GM12874 (cell line): ENCODE results near the gene SHMT2.
A peak's percentile ranks its signal among the peaks of the same experiment; 100 is the strongest.

Experiments used
- TF ChIP-seq, protein P1 (sequence below): IDR thresholded peaks from 2 replicates; pipeline ENCODE4 v1.5.1; 2011; ENCODE audit warnings: low read depth, mild to moderate bottlenecking, control low read depth, low read length, moderate library complexity; ENCODE audit not compliant: insufficient read depth

Gene SHMT2

DNA sequence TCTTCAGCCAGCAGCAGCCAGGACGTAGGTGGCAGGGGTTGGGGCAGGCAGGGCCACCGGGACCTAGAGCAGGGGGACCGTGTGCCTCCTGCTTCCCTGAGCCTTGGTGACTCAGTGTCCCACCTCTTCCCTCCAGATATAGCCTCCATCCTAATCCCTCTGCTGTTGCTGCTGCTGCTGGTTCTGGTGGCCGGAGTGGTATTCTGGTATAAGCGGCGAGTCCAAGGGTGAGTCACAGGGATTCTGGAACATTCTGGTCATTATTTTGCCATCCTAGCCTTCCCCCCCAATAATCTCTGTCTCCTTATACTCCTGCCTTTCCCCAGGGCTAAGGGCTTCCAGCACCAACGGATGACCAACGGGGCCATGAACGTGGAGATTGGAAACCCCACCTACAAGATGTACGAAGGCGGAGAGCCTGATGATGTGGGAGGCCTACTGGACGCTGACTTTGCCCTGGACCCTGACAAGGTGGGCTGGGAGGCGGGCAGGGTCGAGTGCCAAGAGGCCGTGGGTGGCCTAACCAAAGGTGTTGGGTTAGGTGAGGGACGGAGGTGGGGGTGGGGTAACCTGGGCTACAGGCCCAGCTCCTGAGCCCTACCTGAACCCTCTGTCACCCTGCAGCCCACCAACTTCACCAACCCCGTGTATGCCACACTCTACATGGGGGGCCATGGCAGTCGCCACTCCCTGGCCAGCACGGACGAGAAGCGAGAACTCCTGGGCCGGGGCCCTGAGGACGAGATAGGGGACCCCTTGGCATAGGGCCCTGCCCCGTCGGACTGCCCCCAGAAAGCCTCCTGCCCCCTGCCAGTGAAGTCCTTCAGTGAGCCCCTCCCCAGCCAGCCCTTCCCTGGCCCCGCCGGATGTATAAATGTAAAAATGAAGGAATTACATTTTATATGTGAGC lies 17.5 kb upstream of the SHMT2 start:
- TF ChIP-seq, protein P1, sequence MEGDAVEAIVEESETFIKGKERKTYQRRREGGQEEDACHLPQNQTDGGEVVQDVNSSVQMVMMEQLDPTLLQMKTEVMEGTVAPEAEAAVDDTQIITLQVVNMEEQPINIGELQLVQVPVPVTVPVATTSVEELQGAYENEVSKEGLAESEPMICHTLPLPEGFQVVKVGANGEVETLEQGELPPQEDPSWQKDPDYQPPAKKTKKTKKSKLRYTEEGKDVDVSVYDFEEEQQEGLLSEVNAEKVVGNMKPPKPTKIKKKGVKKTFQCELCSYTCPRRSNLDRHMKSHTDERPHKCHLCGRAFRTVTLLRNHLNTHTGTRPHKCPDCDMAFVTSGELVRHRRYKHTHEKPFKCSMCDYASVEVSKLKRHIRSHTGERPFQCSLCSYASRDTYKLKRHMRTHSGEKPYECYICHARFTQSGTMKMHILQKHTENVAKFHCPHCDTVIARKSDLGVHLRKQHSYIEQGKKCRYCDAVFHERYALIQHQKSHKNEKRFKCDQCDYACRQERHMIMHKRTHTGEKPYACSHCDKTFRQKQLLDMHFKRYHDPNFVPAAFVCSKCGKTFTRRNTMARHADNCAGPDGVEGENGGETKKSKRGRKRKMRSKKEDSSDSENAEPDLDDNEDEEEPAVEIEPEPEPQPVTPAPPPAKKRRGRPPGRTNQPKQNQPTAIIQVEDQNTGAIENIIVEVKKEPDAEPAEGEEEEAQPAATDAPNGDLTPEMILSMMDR, result no peak

- TF ChIP-seq, protein P1, result no peak
Observed at GRCh38 chr12:57212701-57213057, 16.8 kb upstream of the SHMT2 start.

- TF ChIP-seq, protein P1, result peak; percentile 94
Observed at GRCh38 chr12:57213058-57213715, 16.3 kb upstream of the SHMT2 start.

DNA sequence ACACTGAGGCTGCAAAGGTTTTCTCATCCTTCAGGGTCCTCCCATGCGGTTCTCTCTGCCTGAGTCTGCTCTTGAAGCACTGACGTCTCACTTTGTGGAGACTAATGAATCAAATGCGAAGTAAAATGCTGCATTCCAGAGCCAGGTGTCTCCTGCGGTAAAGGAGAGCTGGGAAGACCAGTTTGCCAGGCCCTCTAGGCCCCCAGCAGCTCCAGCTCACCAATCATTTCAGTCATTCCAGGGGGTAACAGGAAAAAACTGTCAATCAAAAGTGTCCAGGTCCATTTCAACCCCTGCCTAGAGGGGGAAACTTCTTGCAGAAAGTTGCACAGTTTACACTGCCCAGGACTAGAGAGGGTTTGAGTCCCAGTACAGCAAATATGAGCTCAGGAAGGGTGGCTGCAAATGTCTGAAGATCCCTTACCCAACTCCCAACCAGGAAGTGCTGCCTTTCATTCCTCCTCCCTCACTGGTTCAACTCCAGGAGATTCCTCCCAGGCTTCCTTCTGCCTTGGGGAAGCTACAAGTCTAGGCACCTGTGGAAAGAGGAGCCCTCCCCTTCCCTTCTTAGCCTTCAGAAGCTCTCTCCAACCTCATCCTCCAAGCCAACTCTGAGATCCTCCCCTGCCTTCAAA lies 15.6 kb upstream of the SHMT2 start:
- TF ChIP-seq, protein P1, result no peak

- TF ChIP-seq, protein P1, result peak; percentile 84
Observed at GRCh38 chr12:57214398-57214781, 15.1 kb upstream of the SHMT2 start.

DNA sequence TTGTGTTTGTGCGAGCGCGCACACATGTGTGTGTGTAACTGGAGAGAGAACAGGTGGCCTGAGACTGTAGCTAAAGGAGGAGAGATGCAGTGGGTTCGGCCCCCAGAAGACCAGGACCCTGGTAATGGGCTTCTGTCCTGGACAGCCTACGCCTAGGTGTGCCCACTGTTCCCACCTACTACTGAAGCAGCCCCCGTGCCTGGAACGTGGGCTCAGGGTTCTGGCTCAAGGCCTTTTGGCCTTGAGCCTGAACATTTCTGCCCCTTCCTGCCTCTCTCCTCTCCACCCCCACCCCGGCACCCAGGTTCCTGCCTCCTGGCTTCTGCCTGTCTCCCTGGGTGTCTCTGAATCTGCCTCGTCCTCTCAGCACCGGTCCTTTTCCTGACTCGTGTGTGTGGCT lies 14.4 kb upstream of the SHMT2 start:
- TF ChIP-seq, protein P1, result no peak

DNA sequence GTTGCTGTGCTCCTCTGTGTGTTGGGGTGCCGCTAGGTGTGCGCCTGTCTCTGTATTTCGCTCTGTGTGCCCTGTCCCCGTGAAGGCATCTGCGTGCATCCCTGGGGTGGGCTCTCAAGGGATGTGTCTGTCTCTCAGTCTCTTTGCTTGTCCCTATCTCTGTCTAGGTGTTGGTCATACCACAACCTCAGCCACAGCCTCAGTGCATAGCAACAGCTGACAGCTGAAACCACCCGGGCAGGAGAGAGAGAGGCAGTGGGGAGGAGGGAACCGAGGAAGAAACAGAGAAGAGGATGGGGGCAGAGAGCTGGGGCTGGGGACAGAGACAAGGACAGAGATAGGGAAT lies 13.9 kb upstream of the SHMT2 start:
- TF ChIP-seq, protein P1, result no peak
